K562 (cell line): ENCODE measurements around the gene ZNF548. TPM values are rescaled to one million over a fixed set of nuclear protein-coding genes. Genes with fewer than 3 reads are reported as not detected.

Experiments
- ATAC-seq: fragments of 200-7000 bp; cut with Tn5 transposase; 3 replicates; pipeline ENCODE4 v1.9.1; 2020; ENCODE audit warnings: moderate library complexity
- Bru-seq: library from RNA; stranded (reverse); fragments of 400-500 nt; gene quantifications from one replicate; lab custom pipeline; 2021; lab: Mats Ljungman, UMichigan
- BruChase-seq, 2 experiments: library from RNA; stranded (reverse); fragments of 400-500 nt; gene quantifications; one replicate each; lab custom pipeline; 2021; lab: Mats Ljungman, UMichigan
- BruUV-seq: library from RNA; stranded (reverse); fragments of 400-500 nt; replicated peaks from 2 replicates; lab custom pipeline; 2021; lab: Mats Ljungman, UMichigan
- CTCF ChIA-PET: fragments of 300-600 bp; formaldehyde crosslinking; extraction: SDS; loops from one replicate; lab custom pipeline; 2021; ENCODE audit warnings: low intra/inter-chr PET ratio; lab: Yijun Ruan, JAX
- POLR2A ChIA-PET: fragments of 300-600, 350-650 bp; sonication (Branson Sonifier 250); formaldehyde crosslinking; extraction: SDS; loops from one replicate; lab custom pipeline; 2021; ENCODE audit warnings: antibody characterized with exemption, inconsistent platforms; lab: Yijun Ruan, JAX
- DNase-seq, 4 experiments: peaks; one replicate each; pipeline versions ENCODE4 v3.0.0 to v3.0.0-alpha.2; 2011 to 2018; ENCODE audit warnings: low spot score in 3 of 4, mixed read lengths in 3 of 4; ENCODE audit errors: extremely low read depth in 1 of 4
- FAIRE-seq: peaks from 2 replicates; lab custom pipeline; 2011; peaks lifted over from hg19 to GRCh38; lab: Jason Lieb, UNC
- H2AFZ ChIP-seq: 2 replicates; pipeline ENCODE4 v1.6.0; 2011; ENCODE audit warnings: low read depth, low read length, control low read depth, inconsistent platforms
- H3K27ac ChIP-seq: fragments of 200-600 bp; 3 replicates; pipeline ENCODE4 v1.8.0; 2011; ENCODE audit warnings: low read depth, mild to moderate bottlenecking, control low read depth, inconsistent platforms, low read length, moderate library complexity, mixed read lengths; ENCODE audit errors: extremely low read depth
- H3K27me3 ChIP-seq, 2 experiments: fragments of 300-600 bp in 1 of 2; 2 replicates in 1 of 2; 3 replicates in 1 of 2; pipeline versions ENCODE4 v1.6.0 to v1.8.0; 2011; ENCODE audit warnings: inconsistent platforms in 2 of 2, low read length in 2 of 2, mild to moderate bottlenecking in 1 of 2, mixed read lengths in 1 of 2, moderate library complexity in 1 of 2; ENCODE audit not compliant: control insufficient read depth in 2 of 2, insufficient read depth in 2 of 2
- H3K36me3 ChIP-seq: fragments of 300-600 bp; 3 replicates; pipeline ENCODE4 v1.8.0; 2011; ENCODE audit warnings: mild to moderate bottlenecking, low read length, inconsistent platforms; ENCODE audit not compliant: control insufficient read depth, insufficient read depth
- H3K4me1 ChIP-seq, 2 experiments: fragments of 200-600 bp in 1 of 2; replicated peaks in 1 of 2; 2 replicates in 1 of 2; 3 replicates in 1 of 2; pipeline versions ENCODE4 v1.5.1 to v1.8.0; 2011; ENCODE audit warnings: inconsistent platforms in 2 of 2, low read length in 2 of 2, mild to moderate bottlenecking in 1 of 2, mixed read lengths in 1 of 2, moderate library complexity in 1 of 2; ENCODE audit not compliant: control insufficient read depth in 2 of 2, insufficient read depth in 2 of 2
- H3K4me2 ChIP-seq: 2 replicates; pipeline ENCODE4 v1.6.1; 2011; ENCODE audit warnings: low read length, control low read depth, inconsistent platforms, mixed read lengths; ENCODE audit not compliant: insufficient read depth
- H3K4me3 ChIP-seq: fragments of 200-600 bp; sonication (generic), shearing (Covaris generic); 2 replicates; pipeline ENCODE4 v1.5.1; 2016; ENCODE audit warnings: control low read depth, inconsistent platforms
- H3K79me2 ChIP-seq: fragments of 200-600 bp; 3 replicates; pipeline ENCODE4 v1.8.0; 2011; ENCODE audit warnings: low read length, inconsistent platforms; ENCODE audit not compliant: control insufficient read depth, insufficient read depth
- H3K9ac ChIP-seq, 2 experiments: 2 replicates each; pipeline versions ENCODE4 v1.6.0 to v1.6.1; 2011; ENCODE audit warnings: low read depth in 2 of 2, low read length in 2 of 2, control low read depth in 1 of 2, inconsistent platforms in 1 of 2, mild to moderate bottlenecking in 1 of 2, mixed read lengths in 1 of 2; ENCODE audit not compliant: insufficient read depth in 1 of 2
- H3K9me1 ChIP-seq: one replicate; pipeline ENCODE4 v1.6.0; 2011; ENCODE audit warnings: inconsistent platforms, mild to moderate bottlenecking, low read length, moderate library complexity; ENCODE audit not compliant: control insufficient read depth, insufficient read depth
- H3K9me3 ChIP-seq: replicated peaks from 2 replicates; pipeline ENCODE4 v1.5.1; 2011; ENCODE audit warnings: low read depth, low read length, inconsistent platforms; ENCODE audit not compliant: control insufficient read depth, insufficient read depth
- H4K20me1 ChIP-seq: replicated peaks from 2 replicates; pipeline ENCODE4 v1.6.1; 2011; ENCODE audit warnings: low read length, inconsistent platforms, mixed read lengths; ENCODE audit not compliant: control insufficient read depth, insufficient read depth
- GABPA ChIP-seq: fragments of 200-800 bp; sonication (Bioruptor generic); conservative IDR thresholded peaks from 2 replicates; pipeline ENCODE4 v1.6.1; 2016; ENCODE audit warnings: low read depth, missing genetic modification characterization, missing compliant biosample characterization
- KDM4B ChIP-seq, 2 experiments: fragments of 450-650 bp in 1 of 2; sonication (generic) in 1 of 2; IDR thresholded peaks; 2 replicates each; pipeline ENCODE4 v1.6.1; 2016 to 2017; ENCODE audit warnings: borderline replicate concordance in 2 of 2, antibody characterized with exemption in 1 of 2, low read depth in 1 of 2, mild to moderate bottlenecking in 1 of 2
- RFX1 ChIP-seq: fragments of 450-650 bp; IDR thresholded peaks from 2 replicates; pipeline ENCODE4 v1.6.1; 2016; ENCODE audit warnings: mild to moderate bottlenecking, moderate library complexity
- ZBTB7A ChIP-seq: IDR thresholded peaks from 2 replicates; pipeline ENCODE4 v1.6.1; 2011; ENCODE audit warnings: low read depth, mild to moderate bottlenecking, low read length, moderate library complexity, borderline replicate concordance; ENCODE audit not compliant: control insufficient read depth
- ZNF764 ChIP-seq: fragments of 250-450 bp; sonication (Bioruptor Pico); IDR thresholded peaks from 2 replicates; pipeline ENCODE4 v1.4.0; 2020; ENCODE audit warnings: low read depth, mild to moderate bottlenecking, moderate library complexity
- WGBS: fragments of 100-300 bp; shearing (Covaris generic); methylation state at CpG from one replicate; pipeline ENCODE4 v1.1.6; 2016; ENCODE audit warnings: low coverage, mixed read lengths; ENCODE audit not compliant: insufficient coverage; ENCODE audit errors: missing lambda C conversion rate; 5-methylcytosine and 5-hydroxymethylcytosine counted together
- in situ Hi-C: fragments of 300-500 bp; cut with MboI; formaldehyde crosslinking; loops from 4 replicates; pipeline ENCODE4 v1.15.0; 2018; ENCODE audit warnings: inconsistent platforms, mixed read lengths
- intact Hi-C: fragments of 100-400 bp; cut with micrococcal nuclease; formaldehyde crosslinking; loops from 2 replicates; pipeline ENCODE4 v1.14.2; 2022
- long read RNA-seq, 3 experiments: library from polyadenylated mRNA in 2 of 3; library from RNA in 1 of 3; unstranded in 2 of 3; stranded (forward) in 1 of 3; transcript quantifications; one replicate each; pipeline ENCODE4 v2.0.0, GENCODE V29; 2019 to 2022
- polyA minus RNA-seq, 3 experiments: library from RNA; depleted of rRNA, polyadenylated mRNA; stranded (reverse); fragments of >200 nt; gene quantifications; 2 replicates each; pipeline ENCODE4 v1.2.3, GENCODE V29; 2011
- polyA plus RNA-seq, 8 experiments: library from polyadenylated mRNA; depleted of rRNA in 4 of 8; stranded (reverse) in 5 of 8; unstranded in 3 of 8; fragments of >200 nt; fragmentation: Nextera tagmentation in 2 of 8; fragmentation: Illumina TruSeq in 1 of 8; extraction: Ambion mirVana in 2 of 8; extraction: Trizol in 1 of 8; gene quantifications; 2 replicates each; pipeline versions ENCODE4 v1.2.1 to v1.2.3, GENCODE V29; 2011 to 2014; ENCODE audit warnings: inconsistent platforms in 1 of 8, missing spikeins in 1 of 8
- total RNA-seq, 7 experiments: library from RNA; depleted of rRNA in 6 of 7; stranded (reverse); fragments of >200 nt in 6 of 7; fragmentation: Illumina TruSeq in 2 of 7; extraction: Trizol in 2 of 7; gene quantifications; 2 replicates each; pipeline versions ENCODE4 v1.2.1 to v1.2.3, GENCODE V29; 2011 to 2021; ENCODE audit warnings: low replicate concordance in 1 of 7
- TF ChIP-seq, protein P1 (sequence below), 3 experiments: fragments of 200-800 bp in 1 of 3; fragments of 250-450 bp in 1 of 3; fragments of 450-650 bp in 1 of 3; sonication (Bioruptor Pico) in 1 of 3; sonication (Bioruptor generic) in 1 of 3; formaldehyde crosslinking in 1 of 3; IDR thresholded peaks; 2 replicates each; pipeline versions ENCODE4 v1.6.1 to v1.8.0; 2016 to 2022; ENCODE audit warnings: mild to moderate bottlenecking in 2 of 3, missing genetic modification characterization in 2 of 3, missing compliant biosample characterization in 1 of 3, moderate library complexity in 1 of 3
- TF ChIP-seq, protein P2 (sequence below): sonication (generic); formaldehyde crosslinking; IDR thresholded peaks from 2 replicates; pipeline ENCODE4 v1.8.1; 2022; ENCODE audit warnings: missing genetic modification reagents

The ZNF548 gene
- total RNA-seq (2011; cell fraction: chromatin; rRNA removed; ENCODE audit: low replicate concordance) = 18.0 and 22.2 TPM in 2 replicates
- 12.4 and 12.5 TPM in 2 replicates for total RNA-seq (2011; cell fraction: nucleolus; rRNA removed)
- total RNA-seq (2011; cell fraction: nucleoplasm; rRNA removed) = 15.3 and 21.1 TPM in 2 replicates
- total RNA-seq (2014; rRNA removed) (4.0 and 5.0 TPM in 2 replicates), total RNA-seq (2014; rRNA removed; fragmentation: Illumina TruSeq; extraction: Trizol) (5.4 and 6.0 TPM in 2 replicates), total RNA-seq (2015; rRNA removed; fragmentation: Illumina TruSeq; extraction: Trizol) (4.6 and 5.8 TPM in 2 replicates), total RNA-seq (2021) (3.8 and 4.5 TPM in 2 replicates), polyA plus RNA-seq (2011; rRNA removed) (6.2 and 8.7 TPM in 2 replicates), polyA plus RNA-seq (2014; fragmentation: Illumina TruSeq; extraction: Trizol) (3.0 and 3.6 TPM in 2 replicates), polyA plus RNA-seq (2014; fragmentation: Nextera tagmentation; extraction: Ambion mirVana) (1 to 10 TPM; 1.5 to 2.7 TPM), polyA plus RNA-seq (2014; rRNA removed) (3.2 and 5.0 TPM in 2 replicates), polyA minus RNA-seq (2011; rRNA and poly(A)+ RNA removed) (11.9 and 13.2 TPM in 2 replicates), Bru-seq, nascent RNA (percentile 65 among the genes with signal in this experiment), BruChase-seq, experiment 1, labeled RNA remaining after a 2-hour chase (percentile 84 among the genes with signal in this experiment), BruChase-seq, experiment 2, labeled RNA remaining after a 6-hour chase (percentile 85 among the genes with signal in this experiment)
- 5.3 TPM in 2 replicates for polyA plus RNA-seq (2011; cell fraction: cytosol; rRNA removed)
- polyA plus RNA-seq (2011; cell fraction: nucleus; rRNA removed) = 8.8 and 12.6 TPM in 2 replicates
- polyA plus RNA-seq (2012) = 3.4 and 5.0 TPM in 2 replicates
- polyA minus RNA-seq (2011; cell fraction: cytosol; rRNA and poly(A)+ RNA removed) = 2.9 and 3.1 TPM in 2 replicates
- polyA minus RNA-seq (2011; cell fraction: nucleus; rRNA and poly(A)+ RNA removed) = 7.1 and 10.1 TPM in 2 replicates
- long read RNA-seq, experiment 1, transcript ZNF548-201 (4 exons, 2,115 nt) = major isoform, 14 of 17 reads
- long read RNA-seq, experiment 1, partial matches to known transcripts = 0 of 17 reads
- long read RNA-seq, experiment 1, other reads (novel, unspliced or antisense) = 1 of 17 reads
- long read RNA-seq, experiment 2 = 0 reads
- long read RNA-seq, experiment 3, partial matches to known transcripts = 0 of 2 reads
- long read RNA-seq, experiment 3, other reads (novel, unspliced or antisense) = 0 of 2 reads

DNA sequence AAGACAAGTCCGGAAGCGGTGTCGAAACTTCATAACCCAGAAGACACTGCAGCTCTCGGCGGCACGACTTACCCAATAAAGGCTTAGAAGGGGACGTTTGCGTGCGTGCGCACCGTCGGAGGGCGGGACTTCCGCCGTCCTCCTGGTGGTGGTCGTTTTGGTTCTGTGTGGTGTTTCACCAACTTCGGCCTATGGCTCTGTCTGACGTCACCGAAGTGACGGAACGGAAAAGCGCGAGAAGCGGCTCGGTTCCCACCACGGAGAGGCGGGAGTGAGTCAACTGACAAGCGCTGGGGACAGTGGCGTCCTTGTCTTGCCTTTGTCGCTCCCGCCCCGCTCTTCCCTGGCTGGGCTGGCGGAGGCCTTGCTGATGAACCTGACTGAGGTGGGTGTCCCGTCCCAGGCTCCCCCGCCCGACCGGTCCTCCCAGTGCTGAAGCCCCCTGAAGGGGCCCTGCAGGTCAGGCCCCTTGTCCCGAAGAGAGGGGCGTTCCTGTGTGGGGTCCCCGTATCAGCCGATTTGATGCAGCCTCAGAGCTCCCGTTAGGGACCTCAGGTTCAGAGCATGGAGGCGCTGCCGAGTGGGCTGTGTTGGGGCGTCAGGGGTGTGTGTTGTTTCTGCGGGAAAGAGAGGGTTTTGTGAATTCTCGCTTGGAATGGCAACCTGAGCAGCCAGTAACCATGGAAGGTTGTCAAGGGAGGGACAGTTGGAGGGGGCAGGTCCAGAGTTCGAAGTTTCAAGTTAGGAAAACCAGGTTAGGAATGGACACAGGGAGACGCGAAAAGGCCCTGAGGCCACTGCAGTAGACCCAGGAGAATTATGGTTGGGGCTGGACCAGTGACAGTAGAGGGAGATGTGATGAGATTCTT lies at the start of gene ZNF548:
Gene ZNF548 (plus strand): TSS at position 125 of the 869 bp plus-strand sequence. CDS start 246 bp downstream, at position 371.
- intact Hi-C loops (no loop called here), in situ Hi-C loops (no loop called here)
- ATAC-seq (peak; percentile 99), FAIRE-seq (peak; percentile 100), DNase-seq (peak; percentile 89 to 96 (median 92))
- Histone ChIP-seq H3K79me2 (peaks cover 24% of the 10 kb centered on the region), H3K27me3 (no peaks in the 10 kb centered on the region), H3K27ac (peak within 1 kb of the TSS; percentile 83), H3K9me1 (no peaks in the 10 kb centered on the region), H3K36me3 (no peaks in the 10 kb centered on the region), H3K9ac (peak within 1 kb of the TSS; percentile 75 to 93), H3K4me1 (peaks cover 4 to 6% of the 10 kb centered on the region in 2 experiments; a peak in 4 of 5 replicates), H3K4me3 (peak within 1 kb of the TSS; percentile 61), H3K9me3 (peaks cover 6% of the 10 kb centered on the region), H3K4me2 (peak within 1 kb of the TSS; percentile 93), H2AFZ (peak within 1 kb of the TSS; percentile 99), H4K20me1 (no peaks in the 10 kb centered on the region)
- WGBS = 1% methylated on average over 48 of the region's 50 CpGs
- BruUV-seq = TSS peak; percentile 63
- ChIA-PET POLR2A (interaction anchor here (0.5 to 1.1 kb wide), 10 partner anchors 9 to 1179 kb away, joined by 3 to 4 read pairs (median 3); partner anchors contain the start of genes TRAPPC2B, ZNF17 and ZNF547), CTCF (no interaction called here)
- TF ChIP-seq GABPA (tag) (peak; percentile 95), ZNF764 (no peak), KDM4B (IDR thresholded peaks at IDR 0.05; ENCODE audit: borderline replicate concordance in 2 of 2, low read depth in 1 of 2) (0 out of 4 replicates have a peak, but pooled peaks of 1 of the 2 experiments have one; percentile 53), ZBTB7A (peak; percentile 15; the same call in 1 of the 2 replicates), RFX1 (peak; percentile 62)
- TF ChIP-seq, protein P1, sequence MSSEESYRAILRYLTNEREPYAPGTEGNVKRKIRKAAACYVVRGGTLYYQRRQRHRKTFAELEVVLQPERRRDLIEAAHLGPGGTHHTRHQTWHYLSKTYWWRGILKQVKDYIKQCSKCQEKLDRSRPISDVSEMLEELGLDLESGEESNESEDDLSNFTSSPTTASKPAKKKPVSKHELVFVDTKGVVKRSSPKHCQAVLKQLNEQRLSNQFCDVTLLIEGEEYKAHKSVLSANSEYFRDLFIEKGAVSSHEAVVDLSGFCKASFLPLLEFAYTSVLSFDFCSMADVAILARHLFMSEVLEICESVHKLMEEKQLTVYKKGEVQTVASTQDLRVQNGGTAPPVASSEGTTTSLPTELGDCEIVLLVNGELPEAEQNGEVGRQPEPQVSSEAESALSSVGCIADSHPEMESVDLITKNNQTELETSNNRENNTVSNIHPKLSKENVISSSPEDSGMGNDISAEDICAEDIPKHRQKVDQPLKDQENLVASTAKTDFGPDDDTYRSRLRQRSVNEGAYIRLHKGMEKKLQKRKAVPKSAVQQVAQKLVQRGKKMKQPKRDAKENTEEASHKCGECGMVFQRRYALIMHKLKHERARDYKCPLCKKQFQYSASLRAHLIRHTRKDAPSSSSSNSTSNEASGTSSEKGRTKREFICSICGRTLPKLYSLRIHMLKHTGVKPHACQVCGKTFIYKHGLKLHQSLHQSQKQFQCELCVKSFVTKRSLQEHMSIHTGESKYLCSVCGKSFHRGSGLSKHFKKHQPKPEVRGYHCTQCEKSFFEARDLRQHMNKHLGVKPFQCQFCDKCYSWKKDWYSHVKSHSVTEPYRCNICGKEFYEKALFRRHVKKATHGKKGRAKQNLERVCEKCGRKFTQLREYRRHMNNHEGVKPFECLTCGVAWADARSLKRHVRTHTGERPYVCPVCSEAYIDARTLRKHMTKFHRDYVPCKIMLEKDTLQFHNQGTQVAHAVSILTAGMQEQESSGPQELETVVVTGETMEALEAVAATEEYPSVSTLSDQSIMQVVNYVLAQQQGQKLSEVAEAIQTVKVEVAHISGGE (CRISPR knock-in tag; IDR thresholded peaks at IDR 0.05) = peak in 2 of 3 experiments; percentile 47 to 50; a peak in 1 of 6 replicates
- TF ChIP-seq, protein P2, sequence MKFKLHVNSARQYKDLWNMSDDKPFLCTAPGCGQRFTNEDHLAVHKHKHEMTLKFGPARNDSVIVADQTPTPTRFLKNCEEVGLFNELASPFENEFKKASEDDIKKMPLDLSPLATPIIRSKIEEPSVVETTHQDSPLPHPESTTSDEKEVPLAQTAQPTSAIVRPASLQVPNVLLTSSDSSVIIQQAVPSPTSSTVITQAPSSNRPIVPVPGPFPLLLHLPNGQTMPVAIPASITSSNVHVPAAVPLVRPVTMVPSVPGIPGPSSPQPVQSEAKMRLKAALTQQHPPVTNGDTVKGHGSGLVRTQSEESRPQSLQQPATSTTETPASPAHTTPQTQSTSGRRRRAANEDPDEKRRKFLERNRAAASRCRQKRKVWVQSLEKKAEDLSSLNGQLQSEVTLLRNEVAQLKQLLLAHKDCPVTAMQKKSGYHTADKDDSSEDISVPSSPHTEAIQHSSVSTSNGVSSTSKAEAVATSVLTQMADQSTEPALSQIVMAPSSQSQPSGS (CRISPR knock-in tag) = peak; percentile 74; the same call in 1 of the 2 replicates
